Inflammatory macrophage treated with lipopolysaccharide for 1 hour (primary cell): ENCODE data around the gene CMSS1.

Source experiments
- DNase-seq, 2 donors: peaks; one replicate each; pipeline ENCODE4 v3.0.0-alpha.2; 2020 to 2022

CMSS1 gene

DNA sequence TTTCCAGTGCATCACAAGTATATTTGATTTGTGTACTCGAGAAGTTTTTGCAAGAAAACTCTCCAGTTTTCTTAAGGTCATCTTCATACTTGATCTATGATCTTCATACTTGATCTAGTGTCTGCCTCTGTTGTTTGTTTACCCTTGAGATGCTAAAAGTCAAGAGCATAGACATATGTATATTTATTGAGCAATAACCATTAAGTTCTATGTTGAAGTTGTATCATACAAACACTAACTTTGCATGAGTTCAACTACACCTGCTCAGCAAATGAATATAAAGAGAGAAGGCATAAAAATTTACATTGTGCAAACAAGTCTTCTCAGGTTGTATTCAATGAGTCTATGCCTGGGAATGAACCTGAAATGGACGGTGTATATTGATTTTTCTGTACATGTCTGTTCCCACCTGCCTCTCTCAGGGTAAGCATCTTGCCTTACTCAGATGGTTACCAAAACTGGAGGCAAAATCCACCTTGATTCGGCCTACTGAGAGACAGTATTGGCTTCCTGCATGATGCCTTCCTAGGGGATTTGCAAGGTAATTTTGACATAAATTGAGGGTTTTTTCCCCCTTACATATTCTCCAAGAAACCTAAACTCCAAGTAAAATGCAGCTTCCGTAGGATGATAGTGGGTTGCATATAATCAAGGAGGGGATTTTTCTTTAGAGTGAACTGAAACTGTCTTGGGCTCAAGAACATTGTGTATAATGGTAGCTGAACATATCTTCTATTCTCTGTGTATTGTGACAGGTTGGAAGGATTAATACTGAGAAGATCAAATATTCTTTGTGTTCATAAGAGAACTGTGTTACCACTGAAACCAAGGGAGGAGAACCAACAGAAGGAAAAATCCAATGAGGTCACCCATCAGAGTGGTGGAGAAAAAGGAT lies 186.2 kb downstream of the CMSS1 start:
- no peak for DNase-seq

DNA sequence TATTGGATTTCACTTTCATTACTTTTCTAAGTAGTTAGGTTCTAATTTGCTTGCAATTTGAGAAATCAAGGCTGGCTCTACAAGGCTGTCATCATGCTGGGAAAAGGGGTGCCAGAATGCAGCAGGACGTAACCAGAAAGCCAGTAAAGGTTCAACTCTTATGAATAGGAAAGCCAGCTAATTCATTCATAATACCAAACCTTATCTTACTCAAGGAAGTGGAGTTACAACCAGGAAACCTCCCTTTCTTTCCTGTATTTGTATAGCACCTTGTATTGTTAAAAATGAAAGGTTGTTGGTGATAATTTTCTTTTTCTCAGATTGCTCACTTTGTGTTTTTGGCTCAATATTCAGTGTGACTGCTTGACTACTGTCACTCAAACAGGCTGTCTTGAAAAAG lies 187.3 kb downstream of the CMSS1 start:
- no peak for DNase-seq

DNA sequence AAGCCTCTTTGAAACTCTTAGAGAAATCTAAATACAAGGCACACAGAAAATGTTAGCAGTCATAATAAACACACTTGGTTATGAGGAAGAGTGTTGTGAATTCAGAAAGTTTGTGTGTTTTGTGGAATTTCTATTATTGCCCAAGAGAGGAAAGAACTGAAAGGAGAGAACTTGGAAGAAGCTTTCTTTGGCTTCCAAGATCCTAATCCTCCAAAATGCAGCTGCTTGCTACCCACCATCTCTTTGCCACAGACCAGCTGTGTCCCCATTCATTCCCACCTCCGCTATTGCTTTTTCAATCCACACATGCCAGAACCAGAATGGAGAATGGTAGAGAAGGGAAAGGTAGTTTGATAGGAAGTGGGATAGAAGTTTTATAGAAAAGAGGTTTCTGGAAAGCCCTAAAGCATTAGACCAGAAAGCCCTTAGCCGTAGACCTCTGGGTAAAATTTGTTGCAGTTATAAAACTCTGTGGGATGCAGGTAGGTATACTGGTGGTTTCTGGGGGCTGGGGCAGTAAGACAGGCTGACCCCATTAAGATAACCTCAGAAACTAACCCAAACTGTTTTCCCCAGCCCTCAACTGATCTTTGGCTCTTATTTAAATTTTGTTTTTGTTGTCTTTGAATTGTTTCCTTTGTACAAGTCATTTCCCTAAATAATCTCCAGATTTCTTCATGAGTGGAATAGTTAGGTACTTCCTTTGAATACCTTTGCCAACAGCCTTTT lies 188.2 kb downstream of the CMSS1 start:
- peak; percentile 72 to 73 for DNase-seq

DNA sequence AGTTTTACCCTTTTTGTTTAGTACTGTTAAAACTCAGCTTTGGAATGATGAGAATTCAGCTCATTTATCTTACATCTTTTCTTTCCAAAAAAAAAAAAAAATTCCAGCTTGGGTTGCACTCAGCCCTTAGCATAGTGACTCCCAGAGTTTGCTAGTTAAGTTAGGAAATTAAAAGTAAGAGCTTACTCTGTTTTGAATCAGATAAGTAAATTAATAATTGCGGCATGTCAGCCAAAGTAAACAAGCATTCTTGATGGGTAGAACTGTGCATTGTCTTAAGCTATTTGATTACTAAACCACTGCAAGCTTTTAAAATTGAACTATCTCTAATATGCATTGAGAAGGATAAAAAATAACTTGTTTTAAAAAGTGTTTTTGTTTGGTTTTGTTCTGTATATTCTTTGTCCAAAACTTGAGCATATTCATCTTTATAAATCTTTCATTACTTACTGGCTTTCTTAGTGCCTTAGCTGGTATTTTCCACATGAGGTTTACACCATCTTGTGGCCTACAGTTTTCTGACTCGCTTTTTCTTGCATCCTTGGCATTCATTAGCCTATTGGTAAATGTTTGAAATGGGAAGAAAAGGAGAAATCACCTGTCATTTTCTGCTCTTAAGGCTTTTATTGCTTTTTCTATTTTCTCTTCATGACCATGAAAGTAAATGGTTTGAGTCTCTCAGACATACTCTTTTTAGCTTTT lies 189.1 kb downstream of the CMSS1 start:
- DNase-seq, result peak in 1 of 2 donors; percentile 8

DNA sequence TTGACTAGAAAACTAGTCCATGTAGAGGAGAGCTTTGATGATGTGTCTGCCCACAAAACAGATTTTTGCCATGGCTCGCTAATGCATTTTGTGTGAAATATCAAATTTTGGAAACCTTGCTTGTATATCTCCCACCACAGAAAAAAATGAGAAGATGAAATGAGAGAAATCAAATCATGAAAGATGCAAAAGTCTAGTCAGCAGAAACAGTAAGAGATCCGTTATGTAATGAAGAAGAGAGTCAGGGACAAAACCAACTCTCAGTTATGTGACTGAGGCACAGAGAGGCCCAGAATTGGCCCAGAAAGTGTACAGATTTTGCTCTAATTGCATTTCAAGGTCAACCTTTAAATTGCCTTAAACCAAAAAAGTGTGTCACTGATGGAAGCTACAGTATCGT lies 189.7 kb downstream of the CMSS1 start:
- no peak for DNase-seq

DNA sequence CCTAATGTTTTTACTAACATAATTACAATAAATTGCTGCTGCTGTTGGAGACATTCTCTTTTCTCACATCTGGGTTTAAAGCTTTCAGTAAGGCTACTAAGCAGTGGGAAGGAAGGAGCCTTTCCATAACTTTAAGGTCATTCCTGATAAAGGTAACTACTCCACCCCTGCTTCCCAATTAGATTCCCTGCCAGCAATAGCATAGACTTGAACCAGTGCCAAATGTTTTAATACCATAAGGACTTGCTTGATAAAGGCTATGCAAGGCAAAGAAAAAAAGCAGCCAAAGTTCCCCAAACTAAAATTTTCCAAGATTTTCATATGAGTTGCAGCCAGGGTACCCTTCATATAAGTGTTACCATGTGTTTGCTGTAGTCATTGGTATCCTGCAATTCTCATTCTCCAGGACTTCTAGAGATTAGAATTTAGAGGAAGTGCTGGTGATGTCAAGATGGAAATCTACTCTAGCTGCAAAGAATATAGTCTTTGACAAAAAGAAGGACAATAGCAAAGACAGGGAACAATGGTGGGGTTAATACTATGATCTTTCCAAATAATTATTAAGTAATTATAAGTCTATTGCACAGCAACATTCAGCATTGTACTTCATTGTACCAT lies 190.5 kb downstream of the CMSS1 start:
- no peak for DNase-seq

DNA sequence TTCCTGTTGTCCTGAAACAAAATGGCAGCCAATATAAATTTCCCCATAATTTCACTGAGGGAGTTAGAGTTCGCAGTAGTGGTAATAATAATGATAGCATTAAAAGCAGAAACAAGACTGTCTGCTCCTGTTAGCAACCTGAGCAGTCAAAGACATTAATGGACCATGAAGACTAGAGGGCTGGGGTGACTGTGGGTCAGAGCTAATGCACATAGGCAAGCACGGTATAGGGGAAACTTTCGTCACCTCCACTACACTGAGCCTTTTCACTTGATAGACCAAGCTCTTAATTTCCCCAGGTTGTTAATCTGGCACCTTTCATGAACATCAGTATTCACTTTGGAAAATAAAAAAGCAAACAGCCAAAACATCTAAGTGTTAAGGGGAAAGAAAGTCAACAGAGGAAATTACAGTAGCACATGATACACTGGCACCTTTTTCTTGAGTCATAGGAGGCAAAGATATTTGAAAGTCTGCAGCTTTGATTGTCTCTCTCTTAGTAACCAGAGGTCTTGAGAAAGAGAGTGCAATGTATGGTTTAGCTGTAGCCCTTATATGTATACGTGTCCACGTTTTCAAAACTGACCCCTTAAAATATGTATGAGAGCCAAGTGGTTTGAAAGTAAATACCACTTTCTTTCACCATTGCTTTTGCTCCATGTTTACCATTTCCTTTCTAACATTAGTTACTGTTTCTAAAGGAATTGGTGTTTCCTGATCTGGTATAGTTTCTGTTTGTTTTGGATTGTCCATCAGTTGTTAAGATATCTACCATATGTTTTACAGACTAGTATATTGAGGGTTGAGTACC lies 191.8 kb downstream of the CMSS1 start:
- DNase-seq, result no peak

DNA sequence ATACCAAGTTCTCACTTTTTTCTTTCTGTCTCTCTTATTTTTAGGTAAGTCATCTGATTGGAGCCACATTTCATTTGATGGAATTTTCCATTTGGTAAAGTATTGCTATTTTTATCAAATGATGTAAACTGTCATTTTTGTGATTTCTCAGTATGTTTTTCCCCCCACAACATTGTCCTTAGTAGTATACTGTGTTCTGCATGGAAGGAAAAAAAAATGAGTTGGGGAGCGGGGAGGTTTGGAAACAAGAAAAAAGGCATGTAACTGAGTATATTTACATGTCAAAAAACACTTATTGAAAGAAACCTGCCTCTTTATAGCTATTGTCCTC lies 192.4 kb downstream of the CMSS1 start:
- DNase-seq, result no peak

DNA sequence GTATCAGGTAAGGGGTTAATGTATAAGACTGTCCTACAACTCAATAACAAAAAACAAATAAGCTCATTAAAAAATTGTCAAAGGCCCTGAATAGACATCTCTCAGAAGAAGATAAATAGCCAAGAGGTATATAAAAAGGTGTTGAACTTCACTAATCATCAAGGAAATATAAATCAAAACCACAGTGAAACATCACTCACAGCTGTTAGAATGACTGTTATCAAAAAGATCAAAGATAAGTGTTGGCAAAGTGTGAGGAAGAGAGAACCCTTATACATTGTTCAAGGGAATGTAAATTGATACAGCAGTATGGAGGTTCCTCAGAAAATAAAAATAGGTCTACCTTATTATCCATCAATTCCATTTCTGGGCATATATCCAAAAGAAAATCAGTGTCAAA lies 201.1 kb downstream of the CMSS1 start:
- no peak for DNase-seq

DNA sequence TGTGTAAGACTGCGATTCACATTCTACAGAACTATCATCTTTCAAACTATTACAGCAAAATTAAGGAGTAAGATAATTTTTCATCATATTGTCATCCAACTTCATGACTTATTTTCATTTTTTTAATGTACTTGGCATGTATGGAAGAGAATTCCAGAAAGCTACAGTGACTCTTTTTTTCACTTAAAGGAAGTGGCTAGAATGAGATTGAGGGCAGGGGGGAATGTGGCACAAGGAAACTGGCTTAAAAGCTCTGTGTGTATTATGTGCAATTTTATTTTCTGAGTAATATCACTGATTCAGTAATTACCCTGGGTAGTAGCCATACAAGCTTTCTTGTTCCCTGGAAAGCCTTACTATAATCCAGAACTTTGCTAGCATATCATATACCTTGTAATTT lies 202.1 kb downstream of the CMSS1 start:
- no peak for DNase-seq

DNA sequence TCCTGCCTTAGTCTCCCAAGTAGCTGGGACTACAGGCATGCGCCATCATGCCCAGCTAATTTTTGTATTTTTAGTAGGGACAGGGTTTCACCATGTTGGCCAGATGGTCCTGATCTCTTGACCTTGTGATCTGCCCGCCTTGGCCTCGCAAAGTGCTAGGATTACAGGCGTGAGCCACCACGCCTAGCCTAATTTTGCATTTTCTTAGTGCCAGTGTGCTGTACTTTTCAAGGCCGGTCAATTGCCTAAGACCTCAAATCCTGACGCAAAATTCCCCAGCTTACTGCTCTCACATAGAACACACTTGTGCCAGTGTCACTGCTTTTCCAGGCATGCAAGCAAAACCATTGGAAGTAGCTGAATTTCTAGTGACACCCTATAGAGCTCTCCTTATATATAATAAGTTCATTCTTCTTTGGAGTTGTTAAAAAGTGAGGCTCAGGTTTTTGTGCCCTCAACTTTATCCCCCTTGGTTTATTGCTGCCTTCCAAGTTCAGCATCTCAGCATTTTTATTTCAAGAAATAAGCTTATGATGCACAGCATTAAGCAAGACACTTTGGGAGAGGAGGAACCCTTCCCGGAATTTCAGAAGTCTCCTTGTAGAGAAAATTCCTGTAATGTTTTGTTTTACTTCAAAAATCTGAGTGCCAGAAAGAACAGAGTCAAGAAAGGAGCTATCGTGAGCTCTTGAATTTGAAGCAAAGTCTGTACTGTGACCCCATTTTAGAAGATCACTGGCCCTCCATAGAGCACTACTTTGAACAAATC lies 203.4 kb downstream of the CMSS1 start:
- DNase-seq, result no peak

DNA sequence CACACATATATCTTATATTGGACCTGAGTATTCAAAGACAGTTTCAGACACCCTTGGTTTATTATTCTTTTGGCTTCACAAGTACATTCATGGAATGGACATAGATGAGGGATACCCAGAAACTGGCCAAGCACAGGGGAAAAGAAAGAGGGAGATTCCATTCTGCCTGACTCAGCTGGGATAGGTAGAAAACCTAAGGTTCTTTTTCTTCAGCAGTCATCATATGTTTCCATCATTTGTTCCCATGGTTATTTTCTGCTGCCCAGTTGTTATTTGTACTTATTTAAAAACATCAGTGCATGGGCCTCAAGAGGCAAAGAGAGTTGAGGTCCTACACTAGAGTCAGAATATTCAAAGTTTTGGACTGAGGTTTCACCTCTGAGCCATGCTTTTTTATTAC lies 204.8 kb downstream of the CMSS1 start:
- DNase-seq, result no peak

DNA sequence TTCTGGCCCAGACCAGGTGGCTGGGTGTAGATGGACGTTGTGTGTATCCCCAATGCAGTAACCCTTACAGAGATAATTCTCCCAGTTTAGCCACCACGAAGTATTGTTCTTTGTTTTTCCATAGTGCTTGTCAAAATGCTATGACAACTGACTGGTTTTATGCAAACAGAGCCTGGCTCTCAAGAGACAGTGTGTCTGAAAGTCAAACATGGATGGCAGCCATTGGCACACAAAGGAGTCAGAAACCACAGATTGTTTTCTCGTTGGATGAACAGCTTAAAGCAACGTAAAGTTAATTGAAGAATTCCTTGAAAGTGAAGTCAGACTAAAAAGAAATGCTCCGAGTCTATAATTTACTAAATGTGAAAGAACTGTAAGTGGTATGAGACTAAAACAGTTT lies 205.5 kb downstream of the CMSS1 start:
- DNase-seq, result no peak

DNA sequence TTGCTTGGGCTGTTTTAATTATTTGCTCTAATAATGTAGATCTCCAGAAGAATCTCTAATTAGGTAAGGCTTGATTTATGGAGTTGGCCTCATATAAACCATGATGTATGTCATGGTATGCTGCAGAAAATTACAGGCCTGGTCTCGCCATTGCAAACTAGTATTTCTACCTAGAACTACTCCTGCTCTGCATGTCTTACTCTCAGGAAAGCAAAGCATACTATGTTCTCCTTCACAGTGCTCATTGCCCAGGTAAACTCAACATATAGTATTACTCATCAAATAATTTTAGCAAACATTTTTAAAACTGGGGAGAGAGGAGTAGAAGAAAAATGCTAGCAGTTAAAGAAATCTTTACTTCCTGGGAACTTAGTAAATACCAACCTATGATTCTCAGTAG lies 205.9 kb downstream of the CMSS1 start:
- DNase-seq, result no peak

DNA sequence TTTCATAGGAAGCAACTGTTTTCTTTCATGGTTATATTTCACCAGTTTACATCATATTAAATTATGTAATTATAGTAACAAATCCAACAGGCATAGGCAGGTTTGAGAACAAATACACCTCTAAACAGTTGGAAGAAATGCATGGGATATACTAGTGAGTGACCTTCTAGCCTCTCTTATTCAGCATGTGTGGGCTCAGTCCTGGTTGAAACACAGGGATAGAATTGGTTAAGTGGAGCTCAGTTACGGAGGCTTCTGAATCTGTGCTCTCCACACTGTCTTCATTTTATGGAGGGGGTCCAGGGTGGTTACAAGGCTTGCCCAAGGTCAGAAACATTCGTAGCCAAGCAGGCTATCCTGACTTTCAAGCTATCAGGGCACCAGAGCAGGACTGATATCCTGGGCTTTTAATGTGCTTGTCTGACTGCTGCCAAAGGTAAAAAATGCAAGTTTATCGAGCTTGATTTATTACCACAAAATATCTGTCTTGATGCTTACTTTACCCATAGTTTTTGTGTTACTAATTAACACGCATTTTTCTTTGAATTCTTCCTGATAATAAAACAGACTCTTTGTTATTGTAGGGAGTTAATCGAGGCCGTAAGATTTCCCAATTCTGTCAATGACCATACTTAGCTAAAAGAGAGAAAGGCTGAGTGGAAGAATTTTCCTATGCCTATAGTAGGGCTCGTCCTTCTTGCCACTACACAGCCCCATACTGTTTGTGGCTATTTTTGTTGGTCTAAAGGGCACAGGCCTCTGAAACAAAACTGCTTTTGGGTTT lies 207.1 kb downstream of the CMSS1 start:
- no peak for DNase-seq

DNA sequence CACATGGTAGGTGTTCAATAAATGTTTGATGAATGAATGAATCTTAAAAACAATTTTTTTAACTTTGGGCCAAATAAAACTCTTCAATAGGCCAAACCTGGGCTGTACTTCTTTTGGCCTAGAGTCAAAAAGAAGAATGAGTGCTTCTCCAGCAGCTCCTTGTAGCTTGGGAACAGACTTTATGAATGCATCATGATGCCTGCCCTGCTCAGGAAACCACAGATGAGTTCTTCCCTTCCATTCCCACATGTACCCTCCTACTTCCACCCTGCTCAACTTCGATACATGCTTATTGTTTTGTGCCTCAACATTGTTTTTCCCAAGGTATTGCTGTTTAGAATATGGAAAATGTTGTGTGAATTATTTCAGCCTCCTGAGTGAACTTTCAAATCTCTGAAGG lies 209.7 kb downstream of the CMSS1 start:
- no peak for DNase-seq

DNA sequence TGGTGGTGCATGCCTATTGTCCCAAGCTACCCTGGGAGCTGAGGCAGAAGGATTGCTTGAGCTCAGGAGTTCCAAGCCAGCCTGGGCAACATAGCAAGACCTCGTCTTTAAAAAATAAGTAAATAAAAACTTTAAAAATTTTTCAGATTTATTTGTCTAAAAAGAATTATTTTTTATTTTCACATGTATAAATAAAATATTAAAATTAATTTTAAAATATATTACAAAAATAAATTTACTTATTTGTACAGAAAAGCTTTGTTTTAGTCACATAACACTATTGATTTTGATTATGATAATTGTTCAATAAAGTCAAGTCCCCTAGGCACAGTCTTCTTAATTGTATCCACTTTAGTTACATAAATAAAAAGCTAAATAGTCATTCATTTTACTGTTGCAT lies 211.4 kb downstream of the CMSS1 start:
- DNase-seq, result no peak

DNA sequence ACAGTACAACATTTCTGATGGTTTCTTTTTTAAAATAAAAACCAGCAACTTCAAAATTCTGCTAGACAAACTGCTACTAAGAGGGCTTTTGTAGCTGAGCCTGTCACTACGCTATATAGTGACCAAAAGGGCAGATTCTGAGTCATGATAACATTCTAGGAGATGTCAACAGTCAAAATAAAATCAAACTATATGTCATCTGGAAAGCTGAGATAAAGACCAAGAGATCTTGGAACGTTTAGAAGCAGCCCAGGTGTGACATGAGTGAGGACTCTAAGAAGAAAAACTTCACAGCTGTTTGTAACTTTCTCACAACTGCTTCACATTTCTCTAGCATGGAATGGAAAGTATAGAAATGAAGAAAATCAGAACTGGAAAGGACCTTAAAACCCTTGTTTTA lies 212.0 kb downstream of the CMSS1 start:
- no peak for DNase-seq

DNA sequence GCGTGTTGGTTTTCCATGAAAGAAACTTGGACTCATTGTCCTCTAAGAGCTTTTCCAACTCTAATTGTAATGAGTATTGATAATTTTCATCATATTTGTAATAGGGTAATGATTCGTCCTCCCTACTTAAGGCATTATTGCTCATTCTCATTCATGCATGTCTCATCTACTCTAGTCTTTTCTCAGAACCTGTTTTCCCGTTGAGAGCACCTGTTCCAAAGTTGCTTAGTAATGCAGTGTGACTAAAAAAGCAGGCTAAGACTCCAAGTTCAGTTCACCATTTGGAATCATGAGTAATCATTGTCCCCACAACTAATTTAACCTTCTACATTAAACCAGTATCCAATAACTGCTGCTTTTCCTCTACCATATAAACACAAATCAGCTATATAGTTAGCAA lies 212.7 kb downstream of the CMSS1 start:
- DNase-seq, result no peak

DNA sequence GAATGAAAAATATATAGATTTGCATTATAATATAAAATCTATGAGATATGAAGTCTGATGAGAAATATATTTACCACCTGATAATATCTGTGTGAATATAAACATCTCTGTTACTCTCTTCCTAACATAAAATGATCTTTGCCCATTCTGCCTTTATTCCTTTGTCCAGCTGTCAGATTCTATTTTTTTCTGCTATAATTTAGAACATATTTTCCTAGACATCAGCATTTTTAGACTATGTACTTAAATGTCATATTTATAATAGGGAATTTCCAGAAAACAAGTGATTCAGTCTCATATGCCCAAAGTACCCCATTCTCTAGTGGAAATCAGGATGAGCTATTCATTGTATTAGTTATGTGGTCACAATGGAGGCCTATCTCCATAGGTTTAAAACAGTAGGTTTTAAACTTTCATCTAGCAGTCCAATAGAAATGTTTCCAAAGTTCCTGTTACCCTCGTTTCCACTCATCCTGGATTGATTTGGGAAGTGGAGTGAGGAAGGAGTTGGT lies 213.3 kb downstream of the CMSS1 start:
- peak; percentile 5 to 33 for DNase-seq

DNA sequence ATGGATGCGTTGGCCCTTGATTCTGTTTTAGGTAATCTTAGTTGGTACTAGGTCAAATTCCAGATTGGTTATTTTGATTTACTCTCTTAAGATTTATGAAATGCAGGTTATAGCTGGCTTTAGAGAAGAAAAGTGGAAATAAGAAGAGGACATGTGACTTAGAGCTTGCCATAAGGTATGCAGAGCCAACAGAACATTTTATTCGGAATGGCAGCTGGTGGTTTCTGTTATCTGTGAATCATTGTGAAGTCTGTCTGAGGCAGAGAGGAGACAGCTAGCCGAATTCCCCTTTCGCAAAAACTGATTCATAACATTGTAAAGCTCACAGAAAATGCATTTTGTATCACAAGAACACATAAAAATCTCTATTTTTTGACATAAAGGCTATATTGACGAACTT lies 214.6 kb downstream of the CMSS1 start:
- no peak for DNase-seq
